HG03159 (cell line): ENCODE measurements around the gene BRI3BP.
A peak's percentile ranks its signal among the peaks of the same experiment; 100 is the strongest.
"Not testable (repeated sequence)": the region's sequence is repeated elsewhere in the genome, so short reads cannot be mapped to it uniquely, and the experiment has no call there.

Experiments used
- ATAC-seq: cut with Tn5 transposase; IDR thresholded peaks from one replicate; pipeline ENCODE4 v1.9.1; 2021; ENCODE audit warnings: mild to moderate bottlenecking, moderate library complexity; ENCODE audit not compliant: unreplicated experiment

BRI3BP gene

DNA sequence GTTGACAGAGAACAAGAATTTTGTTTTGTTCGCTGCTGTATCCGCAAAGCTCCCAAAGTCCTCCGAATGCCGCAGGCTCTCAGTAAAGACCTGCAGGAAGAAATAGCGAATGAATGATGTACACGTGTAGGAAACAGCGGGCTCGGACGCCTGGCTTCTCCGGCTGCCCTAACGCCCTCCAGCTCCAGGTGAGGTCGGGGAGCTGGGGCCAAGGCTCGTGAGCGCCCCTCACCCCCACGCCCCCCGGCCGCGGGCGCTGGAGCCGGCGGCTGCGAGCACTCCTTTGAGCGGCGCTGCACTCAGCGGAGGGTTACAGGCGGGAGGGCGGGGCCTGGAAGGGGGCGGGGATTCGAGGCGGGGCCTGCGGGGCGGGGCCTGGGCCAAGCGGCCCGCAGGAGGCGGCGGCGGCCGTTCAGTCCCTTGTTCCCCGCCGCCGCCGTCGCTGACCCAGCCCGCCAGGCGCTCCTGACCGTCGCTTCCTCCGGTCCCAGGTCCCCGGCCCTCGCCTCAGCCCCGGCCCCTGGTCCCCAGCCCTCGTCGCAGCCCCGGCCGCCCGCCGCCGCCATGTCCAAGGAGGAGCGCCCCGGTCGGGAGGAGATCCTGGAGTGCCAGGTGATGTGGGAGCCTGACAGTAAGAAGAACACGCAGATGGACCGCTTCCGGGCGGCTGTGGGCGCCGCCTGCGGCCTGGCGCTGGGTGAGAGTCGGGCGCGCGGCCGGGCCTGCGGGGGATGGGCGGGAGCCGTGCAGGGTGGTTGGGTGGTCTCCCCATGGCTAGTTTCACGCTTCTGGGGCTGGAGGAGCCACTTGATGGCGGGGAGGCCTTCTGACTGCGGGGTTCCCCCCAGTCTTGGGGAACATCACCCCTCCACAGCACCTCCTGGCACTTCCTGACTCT is 71.8 kb downstream of the BRI3BP start, which contains the start of gene AACS:
Gene AACS, plus strand, starts transcription at position 415 of the 898 bp plus-strand sequence. Its CDS starts 150 bp downstream, at position 565.
- peak; percentile 93 for ATAC-seq

DNA sequence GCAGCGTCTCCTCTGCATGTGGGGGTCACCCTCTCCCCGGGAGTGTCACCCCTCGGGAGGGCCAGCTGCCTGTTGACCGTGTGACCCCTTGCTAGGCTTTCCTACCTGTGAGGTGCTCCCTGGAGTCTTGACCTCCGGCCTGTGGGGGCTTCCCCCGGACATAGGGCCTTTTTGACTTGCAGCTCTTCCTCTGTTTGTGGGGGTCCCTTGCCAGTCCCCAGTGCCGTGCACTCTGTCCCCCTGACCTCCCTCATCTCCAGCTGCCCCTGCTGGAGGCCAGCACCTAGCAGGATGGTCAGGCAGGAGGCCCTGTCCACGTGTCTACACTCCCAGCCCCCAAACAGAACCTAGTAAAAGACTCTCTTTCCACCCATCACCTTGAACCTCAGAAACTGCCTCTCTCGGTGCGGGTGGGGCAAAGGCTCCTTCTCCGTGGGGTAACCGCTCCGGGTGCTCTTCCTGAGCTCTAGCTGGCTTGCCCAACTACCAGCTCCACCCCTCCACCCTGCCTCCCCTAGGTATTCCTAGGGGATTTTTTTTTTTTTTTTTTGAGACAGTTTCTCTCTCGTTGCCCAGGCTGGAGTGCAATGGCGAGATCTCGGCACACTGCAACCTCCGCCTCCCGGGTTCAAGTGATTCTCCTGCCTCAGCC is 72.6 kb downstream of the BRI3BP start:
- no peak for ATAC-seq

- no peak for ATAC-seq
Measured at GRCh38 chr12:125068391-125068790, 74.9 kb downstream of the BRI3BP start.

DNA sequence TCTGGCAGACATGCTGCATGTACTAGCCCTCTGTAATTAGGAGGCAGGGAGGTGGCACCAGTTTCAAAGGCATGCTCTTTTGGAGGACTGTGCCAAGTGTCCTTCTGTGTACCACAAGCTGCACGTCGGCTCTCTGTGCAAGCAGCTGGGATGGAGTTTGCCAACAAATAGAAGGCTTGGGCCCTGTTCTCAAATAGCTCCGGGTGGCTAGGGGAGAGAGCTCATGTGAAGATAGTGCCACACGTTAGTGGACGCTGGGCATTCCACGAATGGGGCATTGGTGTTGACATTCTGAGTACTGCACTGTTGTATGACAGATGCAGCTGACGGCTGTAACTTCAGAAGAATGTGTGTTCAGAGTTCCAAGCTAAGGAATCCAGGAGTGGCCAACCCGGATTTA is 76.2 kb downstream of the BRI3BP start:
- no peak for ATAC-seq

DNA sequence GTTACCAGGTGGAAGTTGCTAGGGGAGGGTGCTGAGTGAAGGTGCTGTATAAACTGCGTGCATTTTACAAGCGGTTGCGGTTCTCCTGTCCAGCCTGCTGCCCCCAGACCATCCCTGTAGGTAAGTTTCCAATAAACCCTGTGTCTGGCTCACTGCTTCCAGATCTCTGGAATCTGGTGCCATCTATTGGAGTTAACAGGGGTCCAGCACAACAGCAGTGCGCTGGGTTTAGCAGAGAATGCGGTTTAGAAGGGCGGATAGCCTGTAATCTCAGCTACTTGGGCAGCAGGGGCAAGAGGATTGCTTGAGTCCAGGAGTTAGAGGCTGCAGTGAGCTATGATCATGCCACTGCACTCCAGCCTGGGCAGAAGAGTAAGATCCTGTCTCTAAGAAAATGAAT is 76.7 kb downstream of the BRI3BP start:
- no peak for ATAC-seq

- no peak for ATAC-seq
Measured at GRCh38 chr12:125070661-125071390, 77.4 kb downstream of the BRI3BP start.

GRCh38 chr12:125071456-125071855 is 78.0 kb downstream of the BRI3BP start:
- ATAC-seq, result no peak

DNA sequence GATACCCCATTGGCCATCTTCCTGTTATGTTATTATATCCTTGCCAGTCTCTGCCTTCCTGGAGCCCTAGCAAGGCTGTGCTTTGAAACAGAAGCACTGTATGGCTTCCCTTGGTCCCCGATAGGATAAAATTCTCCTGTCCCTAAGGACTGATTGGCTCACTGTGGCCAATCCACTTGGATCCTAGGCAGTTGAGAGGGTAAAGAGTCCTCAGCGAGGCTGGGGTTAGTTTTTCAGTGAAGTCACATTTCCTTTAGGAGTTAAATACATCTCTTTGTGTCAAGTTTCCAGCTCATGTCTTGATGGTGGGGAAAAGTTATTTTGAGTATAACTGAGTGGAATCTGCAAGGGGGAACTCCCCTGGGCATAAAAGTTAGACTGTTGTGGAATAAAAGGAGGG is 79.1 kb downstream of the BRI3BP start:
- no peak for ATAC-seq

DNA sequence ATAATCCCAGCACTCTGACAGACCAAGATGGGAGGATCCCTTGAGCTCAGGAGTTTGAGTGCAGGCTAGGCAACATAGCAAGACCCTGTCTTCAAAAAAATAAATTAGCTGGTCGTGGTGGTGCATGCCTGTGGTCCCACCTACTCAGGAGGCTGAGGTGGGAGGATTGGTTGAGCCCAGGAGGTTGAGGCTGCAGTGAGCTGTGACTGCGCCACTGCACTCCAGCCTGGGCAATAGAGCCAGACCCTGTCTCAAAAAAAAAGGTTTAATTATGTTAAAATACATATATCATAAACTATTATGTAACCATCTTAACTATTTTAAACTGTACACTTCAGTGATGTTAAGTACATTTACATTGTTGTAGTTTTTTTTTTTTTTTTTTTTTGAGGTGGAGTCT is 80.8 kb downstream of the BRI3BP start:
- not testable (repeated sequence) for ATAC-seq

GRCh38 chr12:125076103-125076502 is 82.7 kb downstream of the BRI3BP start:
- ATAC-seq, result no peak

GRCh38 chr12:125079084-125079483 is 85.6 kb downstream of the BRI3BP start:
- no peak for ATAC-seq

DNA sequence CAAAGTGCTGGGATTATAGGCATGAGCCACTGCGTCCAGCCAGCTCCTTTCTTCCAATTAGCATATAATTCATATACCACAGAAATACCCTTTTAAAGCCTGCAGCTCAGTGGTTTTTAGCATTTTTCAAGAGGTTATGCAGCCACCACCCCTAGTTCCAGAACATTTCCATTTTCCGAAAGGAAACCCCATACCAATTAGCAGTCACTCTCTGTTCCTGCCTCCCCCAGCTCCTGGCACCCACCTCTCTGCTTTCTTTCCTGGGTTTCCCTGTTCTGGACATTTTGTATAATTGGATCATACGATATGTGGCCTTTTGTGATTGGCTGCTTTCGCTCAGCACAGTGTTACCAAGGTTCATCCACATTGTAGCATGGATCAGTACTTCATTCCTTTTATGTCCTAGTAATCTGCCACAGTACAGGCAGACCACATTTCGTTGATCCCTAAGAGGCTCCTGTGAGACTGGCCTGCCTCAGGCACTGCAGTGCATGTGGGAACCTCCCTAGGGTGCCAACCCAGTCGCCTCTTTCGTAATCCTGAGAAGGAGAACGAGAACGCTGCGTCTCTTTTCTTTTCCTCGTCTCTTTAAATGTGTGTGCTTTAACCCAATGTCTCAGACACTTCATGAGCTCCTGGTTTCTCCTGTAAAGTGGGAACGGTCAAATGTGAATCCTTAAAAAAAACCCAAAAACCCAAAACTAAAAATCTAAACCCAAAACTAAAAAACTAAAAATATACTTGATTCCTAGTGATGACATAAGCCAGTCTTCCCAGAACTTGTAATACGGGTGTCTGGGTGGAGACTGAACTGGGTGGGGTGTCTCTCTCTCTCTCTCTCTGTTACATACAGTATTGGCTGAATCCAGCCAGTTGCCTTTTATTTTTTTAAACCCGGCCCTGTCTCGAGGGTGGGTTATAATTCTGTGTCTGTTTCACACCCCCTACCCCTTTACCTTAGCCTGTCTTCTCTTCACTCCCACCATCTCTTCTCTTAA is 86.5 kb downstream of the BRI3BP start:
- no peak for ATAC-seq
